HEK293T (cell line): ENCODE data around the gene ST3GAL4.
"Not testable (repeated sequence)": the region's sequence is repeated elsewhere in the genome, so short reads cannot be mapped to it uniquely, and the experiment has no call there.

ENCODE experiments used
- ARNT ChIP-seq: fragments of 450-650 bp; IDR thresholded peaks from 2 replicates; pipeline ENCODE4 v1.6.1; 2017; ENCODE audit warnings: mild to moderate bottlenecking
- BHLHE40 ChIP-seq: fragments of 450-650 bp; IDR thresholded peaks from 2 replicates; pipeline ENCODE4 v1.6.1; 2016; ENCODE audit warnings: mild to moderate bottlenecking, moderate library complexity, borderline replicate concordance
- CTBP1 ChIP-seq: fragments of 450-650 bp; IDR thresholded peaks from 2 replicates; pipeline ENCODE4 v1.6.1; 2016; ENCODE audit warnings: borderline replicate concordance
- ELF4 ChIP-seq: fragments of 450-650 bp; IDR thresholded peaks from 2 replicates; pipeline ENCODE4 v1.6.1; 2017; ENCODE audit warnings: antibody characterized with exemption
- FOXA1 ChIP-seq: fragments of 450-650 bp; IDR thresholded peaks from 2 replicates; pipeline ENCODE4 v1.6.1; 2016; ENCODE audit warnings: mild to moderate bottlenecking
- FOXK2 ChIP-seq: fragments of 450-650 bp; IDR thresholded peaks from 2 replicates; pipeline ENCODE4 v1.6.1; 2016; ENCODE audit warnings: mild to moderate bottlenecking
- FOXM1 ChIP-seq: fragments of 450-650 bp; IDR thresholded peaks from 2 replicates; pipeline ENCODE4 v1.6.1; 2017; ENCODE audit warnings: mild to moderate bottlenecking, borderline replicate concordance
- HDGF ChIP-seq: fragments of 450-650 bp; IDR thresholded peaks from 2 replicates; pipeline ENCODE4 v1.6.1; 2017; ENCODE audit warnings: antibody characterized with exemption, borderline replicate concordance
- LEF1 ChIP-seq: fragments of 450-650 bp; IDR thresholded peaks from 2 replicates; pipeline ENCODE4 v1.6.1; 2017; ENCODE audit warnings: mild to moderate bottlenecking, borderline replicate concordance
- NFRKB ChIP-seq: fragments of 450-650 bp; IDR thresholded peaks from 2 replicates; pipeline ENCODE4 v1.6.1; 2016; ENCODE audit warnings: mild to moderate bottlenecking, moderate library complexity
- SP1 ChIP-seq: fragments of 450-650 bp; IDR thresholded peaks from 2 replicates; pipeline ENCODE4 v1.6.1; 2017
- SUZ12 ChIP-seq: fragments of 450-650 bp; IDR thresholded peaks from 2 replicates; pipeline ENCODE4 v1.6.1; 2016; ENCODE audit warnings: mild to moderate bottlenecking
- TARDBP ChIP-seq: fragments of 450-650 bp; IDR thresholded peaks from 2 replicates; pipeline ENCODE4 v1.6.1; 2016
- TF ChIP-seq, protein P1 (sequence below): fragments of 450-650 bp; IDR thresholded peaks from 2 replicates; pipeline ENCODE4 v1.6.1; 2016

DNA sequence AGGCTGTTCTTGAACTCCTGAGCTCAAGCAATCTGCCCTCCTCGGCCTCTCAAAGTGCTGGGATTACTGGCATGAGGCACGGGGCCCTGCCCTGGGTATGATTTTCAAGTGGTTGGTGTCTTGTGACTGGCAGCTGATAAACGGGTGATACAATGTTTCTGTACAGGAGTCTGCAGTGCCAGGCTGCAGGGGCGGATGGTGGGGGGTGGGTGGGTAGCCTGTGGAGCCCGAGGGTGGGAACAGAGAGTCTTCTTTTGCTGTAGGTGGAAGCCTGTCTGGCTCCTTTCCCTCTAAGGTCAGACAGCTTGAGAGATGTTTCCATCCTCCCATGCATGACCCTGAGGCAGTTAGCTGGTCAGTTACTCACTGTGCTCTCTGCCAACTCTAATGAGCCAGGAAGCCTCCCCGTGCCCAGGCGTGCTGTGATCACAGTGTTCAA is 39.2 kb downstream of the ST3GAL4 start:
- not testable (repeated sequence) for TF ChIP-seq FOXK2, FOXA1, SP1, FOXM1, ELF4, CTBP1, BHLHE40, LEF1, SUZ12, HDGF, TARDBP, ARNT, NFRKB
- TF ChIP-seq, protein P1, sequence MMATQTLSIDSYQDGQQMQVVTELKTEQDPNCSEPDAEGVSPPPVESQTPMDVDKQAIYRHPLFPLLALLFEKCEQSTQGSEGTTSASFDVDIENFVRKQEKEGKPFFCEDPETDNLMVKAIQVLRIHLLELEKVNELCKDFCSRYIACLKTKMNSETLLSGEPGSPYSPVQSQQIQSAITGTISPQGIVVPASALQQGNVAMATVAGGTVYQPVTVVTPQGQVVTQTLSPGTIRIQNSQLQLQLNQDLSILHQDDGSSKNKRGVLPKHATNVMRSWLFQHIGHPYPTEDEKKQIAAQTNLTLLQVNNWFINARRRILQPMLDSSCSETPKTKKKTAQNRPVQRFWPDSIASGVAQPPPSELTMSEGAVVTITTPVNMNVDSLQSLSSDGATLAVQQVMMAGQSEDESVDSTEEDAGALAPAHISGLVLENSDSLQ = not testable (repeated sequence)
